Ascending aorta (tissue), 2 donors: Measurements from ENCODE around the gene LHFPL3. TPM values are rescaled to one million over a fixed set of nuclear protein-coding genes. Genes with fewer than 3 reads are reported as not detected.

Experiments
- DNase-seq, 2 donors: peaks; one replicate each; pipeline ENCODE4 v3.0.0-alpha.2; 2019; ENCODE audit warnings: low spot score in 2 of 2
- H3K27ac ChIP-seq, 2 donors: fragments of 200-600 bp; sonication (generic); one replicate each; pipeline ENCODE4 v1.5.1; 2016 to 2017; ENCODE audit warnings: mild to moderate bottlenecking in 1 of 2
- H3K27me3 ChIP-seq: fragments of 200-600 bp; sonication (generic); one replicate; pipeline ENCODE4 v1.5.1; 2017
- H3K36me3 ChIP-seq, 2 donors: fragments of 200-600 bp; sonication (generic); one replicate each; pipeline ENCODE4 v1.5.1; 2016
- H3K4me1 ChIP-seq, 2 donors: fragments of 200-600 bp; sonication (generic); one replicate each; pipeline ENCODE4 v1.5.1; 2016 to 2017; ENCODE audit warnings: mild to moderate bottlenecking in 1 of 2
- H3K4me3 ChIP-seq, 2 donors: fragments of 200-600 bp; sonication (generic); one replicate each; pipeline ENCODE4 v1.5.1; 2016 to 2017; ENCODE audit warnings: mild to moderate bottlenecking in 1 of 2
- H3K9me3 ChIP-seq, 2 donors: fragments of 200-600 bp; sonication (generic); one replicate each; pipeline ENCODE4 v1.5.1; 2016
- CTCF ChIP-seq, 3 experiments: fragments of 200-600 bp in 2 of 3; fragments of 450-650 bp in 1 of 3; sonication (generic) in 2 of 3; IDR thresholded peaks; one replicate each; pipeline ENCODE4 v1.5.1; 2016 to 2019; ENCODE audit warnings: antibody characterized with exemption in 3 of 3, mild to moderate bottlenecking in 1 of 3, moderate library complexity in 1 of 3
- intact Hi-C: fragments of 100-400 bp; cut with DNase I; formaldehyde crosslinking; loops from one replicate; pipeline ENCODE4 v1.15.1; 2023
- total RNA-seq: library from RNA; depleted of rRNA; stranded (reverse); fragments of >200 nt; gene quantifications from one replicate; pipeline ENCODE4 v1.1.0, GENCODE V29; 2016

The LHFPL3 gene
- total RNA-seq, 1 donor from 2014 or later, result not detected

GRCh38 chr7:104900525-104901239, 572.3 kb downstream of the LHFPL3 start:
- Histone ChIP-seq H3K9me3 (no peaks in the 10 kb centered on the region), H3K27me3 (no peaks in the 10 kb centered on the region), H3K4me3 (no peak overlapping the region), H3K4me1 (no peaks in the 10 kb centered on the region), H3K36me3 (no peaks in the 10 kb centered on the region), H3K27ac (no peak overlapping the region)
- DNase-seq, result no peak
- intact Hi-C loops, result no loop called here
- no peak for TF ChIP-seq CTCF (IDR thresholded peaks at IDR 0.05)

- no peak for DNase-seq
- H3K36me3 ChIP-seq, result no peaks in the 10 kb centered on the region
- intact Hi-C loops, result no loop called here
- no peaks in the 10 kb centered on the region for H3K9me3 ChIP-seq
- no peaks in the 10 kb centered on the region for H3K4me1 ChIP-seq
- H3K27me3 ChIP-seq, result no peaks in the 10 kb centered on the region
- no peak overlapping the region for H3K4me3 ChIP-seq
- H3K27ac ChIP-seq, result no peak overlapping the region
- TF ChIP-seq CTCF (IDR thresholded peaks at IDR 0.05), result no peak
These were observed 572.8 kb downstream of the LHFPL3 start for GRCh38 chr7:104901240-104901619.

GRCh38 chr7:104902183-104902582, 573.8 kb downstream of the LHFPL3 start:
- H3K36me3 ChIP-seq, result no peaks in the 10 kb centered on the region
- H3K27ac ChIP-seq, result no peak overlapping the region
- no peak for DNase-seq
- no peak overlapping the region for H3K4me3 ChIP-seq
- H3K9me3 ChIP-seq, result no peaks in the 10 kb centered on the region
- H3K4me1 ChIP-seq, result no peaks in the 10 kb centered on the region
- no peak for TF ChIP-seq CTCF (IDR thresholded peaks at IDR 0.05)
- intact Hi-C loops, result no loop called here
- H3K27me3 ChIP-seq, result no peaks in the 10 kb centered on the region

GRCh38 chr7:104903044-104903443, 574.6 kb downstream of the LHFPL3 start:
- Histone ChIP-seq H3K4me1 (no peaks in the 10 kb centered on the region), H3K27ac (no peak overlapping the region), H3K4me3 (no peak overlapping the region), H3K36me3 (no peaks in the 10 kb centered on the region), H3K9me3 (no peaks in the 10 kb centered on the region), H3K27me3 (no peaks in the 10 kb centered on the region)
- intact Hi-C loops, result no loop called here
- DNase-seq, result no peak
- no peak for TF ChIP-seq CTCF (IDR thresholded peaks at IDR 0.05)

- intact Hi-C loops, result no loop called here
- no peak for DNase-seq
- no peak for TF ChIP-seq CTCF (IDR thresholded peaks at IDR 0.05)
- H3K27ac ChIP-seq, result no peak overlapping the region
- H3K27me3 ChIP-seq, result no peaks in the 10 kb centered on the region
- H3K4me1 ChIP-seq, result no peaks in the 10 kb centered on the region
- no peaks in the 10 kb centered on the region for H3K36me3 ChIP-seq
- H3K4me3 ChIP-seq, result no peak overlapping the region
- no peaks in the 10 kb centered on the region for H3K9me3 ChIP-seq
These were observed 575.4 kb downstream of the LHFPL3 start for GRCh38 chr7:104903846-104904245.

GRCh38 chr7:104906032-104906431, 577.6 kb downstream of the LHFPL3 start:
- H3K4me1 ChIP-seq, result no peaks in the 10 kb centered on the region
- no peaks in the 10 kb centered on the region for H3K36me3 ChIP-seq
- no peaks in the 10 kb centered on the region for H3K9me3 ChIP-seq
- no peak overlapping the region for H3K27ac ChIP-seq
- intact Hi-C loops, result no loop called here
- no peaks in the 10 kb centered on the region for H3K27me3 ChIP-seq
- no peak for TF ChIP-seq CTCF (IDR thresholded peaks at IDR 0.05)
- no peak for DNase-seq
- no peak overlapping the region for H3K4me3 ChIP-seq
